ENCODE measurements around the gene RNF112. TPM values are rescaled to one million over a fixed set of nuclear protein-coding genes. Genes with fewer than 3 reads are reported as not detected.

The RNF112 gene
- total RNA-seq, 1 experiment from 2014 or later: 4.9 TPM

GRCh38 chr17:19386974-19387920 lies 23.8 kb upstream of the RNF112 start, which contains the start of gene MFAP4:
MFAP4 (minus strand) TSS chr17:19387190; CDS start chr17:19387155, 35 bp downstream.
- Mint-ChIP-seq H3K36me3 (peaks cover 23% of the 10 kb centered on the region), H3K4me1 (peaks cover 49% of the 10 kb centered on the region), H3K27ac (peak within 1 kb of the TSS; percentile 88), H3K9me3 (no peaks in the 10 kb centered on the region), H3K4me3 (peak within 1 kb of the TSS; percentile 43), H3K27me3 (ENCODE audit: low read depth) (no peaks in the 10 kb centered on the region; the same call in 1 of the 2 replicates)
- ChIA-PET POLR2A (interaction anchor here (2.6 kb wide), 1 partner anchor 9 kb away, joined by 14 read pairs; the partner anchor contains the start of gene MAPK7), CTCF (interaction anchor here (0.5 to 7.6 kb wide), 12 partner anchors 9 to 605 kb away, joined by 3 to 48 read pairs (median 4); partner anchors contain the start of genes B9D1 and MAPK7)
- ATAC-seq: peak; percentile 69
- peak; percentile 73 for DNase-seq (ENCODE audit: low spot score)
- TF ChIP-seq, protein P1, sequence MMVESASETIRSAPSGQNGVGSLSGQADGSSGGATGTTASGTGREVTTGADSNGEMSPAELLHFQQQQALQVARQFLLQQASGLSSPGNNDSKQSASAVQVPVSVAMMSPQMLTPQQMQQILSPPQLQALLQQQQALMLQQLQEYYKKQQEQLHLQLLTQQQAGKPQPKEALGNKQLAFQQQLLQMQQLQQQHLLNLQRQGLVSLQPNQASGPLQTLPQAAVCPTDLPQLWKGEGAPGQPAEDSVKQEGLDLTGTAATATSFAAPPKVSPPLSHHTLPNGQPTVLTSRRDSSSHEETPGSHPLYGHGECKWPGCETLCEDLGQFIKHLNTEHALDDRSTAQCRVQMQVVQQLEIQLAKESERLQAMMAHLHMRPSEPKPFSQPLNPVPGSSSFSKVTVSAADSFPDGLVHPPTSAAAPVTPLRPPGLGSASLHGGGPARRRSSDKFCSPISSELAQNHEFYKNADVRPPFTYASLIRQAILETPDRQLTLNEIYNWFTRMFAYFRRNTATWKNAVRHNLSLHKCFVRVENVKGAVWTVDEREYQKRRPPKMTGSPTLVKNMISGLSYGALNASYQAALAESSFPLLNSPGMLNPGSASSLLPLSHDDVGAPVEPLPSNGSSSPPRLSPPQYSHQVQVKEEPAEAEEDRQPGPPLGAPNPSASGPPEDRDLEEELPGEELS (CRISPR knock-in tag; IDR thresholded peaks at IDR 0.05): no peak
- TF ChIP-seq, protein P2, sequence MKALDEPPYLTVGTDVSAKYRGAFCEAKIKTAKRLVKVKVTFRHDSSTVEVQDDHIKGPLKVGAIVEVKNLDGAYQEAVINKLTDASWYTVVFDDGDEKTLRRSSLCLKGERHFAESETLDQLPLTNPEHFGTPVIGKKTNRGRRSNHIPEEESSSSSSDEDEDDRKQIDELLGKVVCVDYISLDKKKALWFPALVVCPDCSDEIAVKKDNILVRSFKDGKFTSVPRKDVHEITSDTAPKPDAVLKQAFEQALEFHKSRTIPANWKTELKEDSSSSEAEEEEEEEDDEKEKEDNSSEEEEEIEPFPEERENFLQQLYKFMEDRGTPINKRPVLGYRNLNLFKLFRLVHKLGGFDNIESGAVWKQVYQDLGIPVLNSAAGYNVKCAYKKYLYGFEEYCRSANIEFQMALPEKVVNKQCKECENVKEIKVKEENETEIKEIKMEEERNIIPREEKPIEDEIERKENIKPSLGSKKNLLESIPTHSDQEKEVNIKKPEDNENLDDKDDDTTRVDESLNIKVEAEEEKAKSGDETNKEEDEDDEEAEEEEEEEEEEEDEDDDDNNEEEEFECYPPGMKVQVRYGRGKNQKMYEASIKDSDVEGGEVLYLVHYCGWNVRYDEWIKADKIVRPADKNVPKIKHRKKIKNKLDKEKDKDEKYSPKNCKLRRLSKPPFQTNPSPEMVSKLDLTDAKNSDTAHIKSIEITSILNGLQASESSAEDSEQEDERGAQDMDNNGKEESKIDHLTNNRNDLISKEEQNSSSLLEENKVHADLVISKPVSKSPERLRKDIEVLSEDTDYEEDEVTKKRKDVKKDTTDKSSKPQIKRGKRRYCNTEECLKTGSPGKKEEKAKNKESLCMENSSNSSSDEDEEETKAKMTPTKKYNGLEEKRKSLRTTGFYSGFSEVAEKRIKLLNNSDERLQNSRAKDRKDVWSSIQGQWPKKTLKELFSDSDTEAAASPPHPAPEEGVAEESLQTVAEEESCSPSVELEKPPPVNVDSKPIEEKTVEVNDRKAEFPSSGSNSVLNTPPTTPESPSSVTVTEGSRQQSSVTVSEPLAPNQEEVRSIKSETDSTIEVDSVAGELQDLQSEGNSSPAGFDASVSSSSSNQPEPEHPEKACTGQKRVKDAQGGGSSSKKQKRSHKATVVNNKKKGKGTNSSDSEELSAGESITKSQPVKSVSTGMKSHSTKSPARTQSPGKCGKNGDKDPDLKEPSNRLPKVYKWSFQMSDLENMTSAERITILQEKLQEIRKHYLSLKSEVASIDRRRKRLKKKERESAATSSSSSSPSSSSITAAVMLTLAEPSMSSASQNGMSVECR (CRISPR knock-in tag; IDR thresholded peaks at IDR 0.05; ENCODE audit: borderline replicate concordance): no peak
- TF ChIP-seq NR2C2 (CRISPR knock-in tag; IDR thresholded peaks at IDR 0.05) (no peak), TP53 (CRISPR knock-in tag; IDR thresholded peaks at IDR 0.05) (no peak; the same call in 1 of the 2 replicates), NFE2L1 (CRISPR knock-in tag; IDR thresholded peaks at IDR 0.05) (no peak), NR3C1 (CRISPR knock-in tag; conservative IDR thresholded peaks at IDR 0.05; ENCODE audit: low read depth) (no peak), MLX (CRISPR knock-in tag; IDR thresholded peaks at IDR 0.05) (no peak), AR (CRISPR knock-in tag; IDR thresholded peaks at IDR 0.05) (no peak), TEAD1 (CRISPR knock-in tag; IDR thresholded peaks at IDR 0.05) (no peak), CREB1 (CRISPR knock-in tag; IDR thresholded peaks at IDR 0.05) (no peak), ZNF138 (CRISPR knock-in tag; conservative IDR thresholded peaks at IDR 0.05) (no peak), GABPB1 (CRISPR knock-in tag; IDR thresholded peaks at IDR 0.05) (peak; percentile 92), ETV6 (CRISPR knock-in tag; IDR thresholded peaks at IDR 0.05) (no peak), IRF2 (CRISPR knock-in tag; IDR thresholded peaks at IDR 0.05; ENCODE audit: borderline replicate concordance, low read depth) (no peak), CTCF (IDR thresholded peaks at IDR 0.05) (no peak), ZNF219 (CRISPR knock-in tag; IDR thresholded peaks at IDR 0.05; ENCODE audit: borderline replicate concordance) (no peak), FOXP1 (CRISPR knock-in tag; IDR thresholded peaks at IDR 0.05; ENCODE audit: borderline replicate concordance) (no peak), RORB (CRISPR knock-in tag; IDR thresholded peaks at IDR 0.05) (no peak), NFATC4 (CRISPR knock-in tag; IDR thresholded peaks at IDR 0.05) (no peak), ATF2 (CRISPR knock-in tag; IDR thresholded peaks at IDR 0.05; ENCODE audit: borderline replicate concordance, low read depth) (no peak), ZNF232 (CRISPR knock-in tag; IDR thresholded peaks at IDR 0.05) (no peak)
- TF ChIP-seq, protein P3, sequence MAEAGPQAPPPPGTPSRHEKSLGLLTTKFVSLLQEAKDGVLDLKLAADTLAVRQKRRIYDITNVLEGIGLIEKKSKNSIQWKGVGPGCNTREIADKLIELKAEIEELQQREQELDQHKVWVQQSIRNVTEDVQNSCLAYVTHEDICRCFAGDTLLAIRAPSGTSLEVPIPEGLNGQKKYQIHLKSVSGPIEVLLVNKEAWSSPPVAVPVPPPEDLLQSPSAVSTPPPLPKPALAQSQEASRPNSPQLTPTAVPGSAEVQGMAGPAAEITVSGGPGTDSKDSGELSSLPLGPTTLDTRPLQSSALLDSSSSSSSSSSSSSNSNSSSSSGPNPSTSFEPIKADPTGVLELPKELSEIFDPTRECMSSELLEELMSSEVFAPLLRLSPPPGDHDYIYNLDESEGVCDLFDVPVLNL (CRISPR knock-in tag; IDR thresholded peaks at IDR 0.05; ENCODE audit: borderline replicate concordance, low read depth): no peak
